Bronchial epithelial cell (primary cell): ENCODE data around the gene SDHAF4. TPM values are rescaled to one million over a fixed set of nuclear protein-coding genes. Genes with fewer than 3 reads are reported as not detected.
"Not testable (repeated sequence)": the region's sequence is repeated elsewhere in the genome, so short reads cannot be mapped to it uniquely, and the experiment has no call there.

Experiments
- DNase-seq: peaks from one replicate; pipeline ENCODE4 v3.0.0-alpha.2; 2010; ENCODE audit warnings: low read depth
- FAIRE-seq: peaks from 2 replicates; lab custom pipeline; 2011; peaks lifted over from hg19 to GRCh38; lab: Jason Lieb, UNC
- H3K27me3 ChIP-seq: 2 replicates; pipeline ENCODE4 v1.5.1; 2011; ENCODE audit warnings: low read length; ENCODE audit not compliant: control insufficient read depth, insufficient read depth
- H3K36me3 ChIP-seq: 2 replicates; pipeline ENCODE4 v1.5.1; 2011; ENCODE audit warnings: low read length; ENCODE audit not compliant: control insufficient read depth, insufficient read depth
- H3K4me3 ChIP-seq: 2 replicates; pipeline ENCODE4 v1.5.1; 2011; ENCODE audit warnings: mild to moderate bottlenecking, low read depth, low read length, control low read depth
- CTCF ChIP-seq: IDR thresholded peaks from 2 replicates; pipeline ENCODE4 v1.5.1; 2011; ENCODE audit warnings: mild to moderate bottlenecking, moderate library complexity, low read length, control low read depth, inconsistent platforms; ENCODE audit not compliant: insufficient read depth, severe bottlenecking
- total RNA-seq: library from RNA; depleted of rRNA; stranded (reverse); fragments of >200 nt; gene quantifications from 2 replicates; pipeline ENCODE4 v1.2.1, GENCODE V29; 2014

SDHAF4 gene
- total RNA-seq, 1 donor from 2014 or later: 7.1 TPM

GRCh38 chr6:70599187-70599586 is 32.5 kb downstream of the SDHAF4 start:
- DNase-seq (no peak), FAIRE-seq (no peak)
- Histone ChIP-seq H3K4me3 (no peak overlapping the region), H3K36me3 (no peaks in the 10 kb centered on the region), H3K27me3 (no peaks in the 10 kb centered on the region)
- no peak for TF ChIP-seq CTCF

GRCh38 chr6:70601014-70601413 is 34.3 kb downstream of the SDHAF4 start:
- no peak overlapping the region for H3K4me3 ChIP-seq
- FAIRE-seq (no peak), DNase-seq (no peak)
- no peaks in the 10 kb centered on the region for H3K36me3 ChIP-seq
- no peak for TF ChIP-seq CTCF
- no peaks in the 10 kb centered on the region for H3K27me3 ChIP-seq

- H3K4me3 ChIP-seq: no peak overlapping the region
- H3K36me3 ChIP-seq: no peaks in the 10 kb centered on the region
- DNase-seq (no peak), FAIRE-seq (no peak)
- TF ChIP-seq CTCF: no peak
- no peaks in the 10 kb centered on the region for H3K27me3 ChIP-seq
These were observed 37.5 kb downstream of the SDHAF4 start for GRCh38 chr6:70604254-70604653.

GRCh38 chr6:70607371-70607770 is 40.6 kb downstream of the SDHAF4 start:
- not testable (repeated sequence) for H3K4me3 ChIP-seq, FAIRE-seq, DNase-seq

GRCh38 chr6:70609181-70609580 is 42.5 kb downstream of the SDHAF4 start:
- FAIRE-seq, H3K36me3 ChIP-seq, H3K4me3 ChIP-seq, DNase-seq, H3K27me3 ChIP-seq: not testable (repeated sequence)

More at GRCh38 chr6:70607371-70607770, 40.6 kb downstream of the SDHAF4 start:
- not testable (repeated sequence) for H3K27me3 ChIP-seq, H3K36me3 ChIP-seq

- FAIRE-seq: no peak
- TF ChIP-seq CTCF: no peak
- no peak for DNase-seq
These were observed 50.1 kb downstream of the SDHAF4 start for GRCh38 chr6:70616728-70617260.

GRCh38 chr6:70620746-70621145 is 54.0 kb downstream of the SDHAF4 start:
- no peak for TF ChIP-seq CTCF
- FAIRE-seq (no peak), DNase-seq (no peak)
- H3K4me3 ChIP-seq: no peak overlapping the region
- no peaks in the 10 kb centered on the region for H3K27me3 ChIP-seq
- H3K36me3 ChIP-seq: no peaks in the 10 kb centered on the region

More at GRCh38 chr6:70616728-70617260, 50.1 kb downstream of the SDHAF4 start:
- H3K27me3 ChIP-seq: no peaks in the 10 kb centered on the region
- no peaks in the 10 kb centered on the region for H3K36me3 ChIP-seq
- no peak overlapping the region for H3K4me3 ChIP-seq
